Uterus (tissue), 2 donors: ENCODE measurements around the gene RET.

Source experiments
- CTCF ChIP-seq, 4 experiments: fragments of 200-600 bp in 2 of 4; fragments of 450-650 bp in 2 of 4; sonication (generic) in 2 of 4; IDR thresholded peaks; one replicate each; pipeline ENCODE4 v1.5.1; 2016 to 2019; ENCODE audit warnings: antibody characterized with exemption in 4 of 4, mild to moderate bottlenecking in 2 of 4, moderate library complexity in 1 of 4
- POLR2A ChIP-seq, 2 donors: fragments of 450-650 bp; IDR thresholded peaks; one replicate each; pipeline ENCODE4 v1.6.1; 2016; ENCODE audit warnings: antibody characterized with exemption in 2 of 2, mild to moderate bottlenecking in 1 of 2, moderate library complexity in 1 of 2

- no peak for TF ChIP-seq CTCF (IDR thresholded peaks at IDR 0.05)
- no peak for TF ChIP-seq POLR2A (IDR thresholded peaks at IDR 0.05)
Observed at GRCh38 chr10:43070121-43071085, 6.5 kb upstream of the RET start.
